K562 (cell line): ENCODE data around the gene COX10. TPM values are rescaled to one million over a fixed set of nuclear protein-coding genes. Genes with fewer than 3 reads are reported as not detected.
A peak's percentile ranks its signal among the peaks of the same experiment; 100 is the strongest.

Source experiments
- ATAC-seq: fragments of 200-7000 bp; cut with Tn5 transposase; 3 replicates; pipeline ENCODE4 v1.9.1; 2020; ENCODE audit warnings: moderate library complexity
- BruUV-seq: library from RNA; stranded (reverse); fragments of 400-500 nt; replicated peaks from 2 replicates; lab custom pipeline; 2021; lab: Mats Ljungman, UMichigan
- CTCF ChIA-PET: fragments of 300-600 bp; formaldehyde crosslinking; extraction: SDS; loops from one replicate; lab custom pipeline; 2021; ENCODE audit warnings: low intra/inter-chr PET ratio; lab: Yijun Ruan, JAX
- POLR2A ChIA-PET: fragments of 300-600, 350-650 bp; sonication (Branson Sonifier 250); formaldehyde crosslinking; extraction: SDS; loops from one replicate; lab custom pipeline; 2021; ENCODE audit warnings: antibody characterized with exemption, inconsistent platforms; lab: Yijun Ruan, JAX
- DNase-seq, 4 experiments: peaks; one replicate each; pipeline versions ENCODE4 v3.0.0 to v3.0.0-alpha.2; 2011 to 2018; ENCODE audit warnings: low spot score in 3 of 4, mixed read lengths in 3 of 4; ENCODE audit errors: extremely low read depth in 1 of 4
- FAIRE-seq: peaks from 2 replicates; lab custom pipeline; 2011; peaks lifted over from hg19 to GRCh38; lab: Jason Lieb, UNC
- H2AFZ ChIP-seq: 2 replicates; pipeline ENCODE4 v1.6.0; 2011; ENCODE audit warnings: low read depth, low read length, control low read depth, inconsistent platforms
- H3K27ac ChIP-seq: fragments of 200-600 bp; 3 replicates; pipeline ENCODE4 v1.8.0; 2011; ENCODE audit warnings: low read depth, mild to moderate bottlenecking, control low read depth, inconsistent platforms, low read length, moderate library complexity, mixed read lengths; ENCODE audit errors: extremely low read depth
- H3K27me3 ChIP-seq, 2 experiments: fragments of 300-600 bp in 1 of 2; 2 replicates in 1 of 2; 3 replicates in 1 of 2; pipeline versions ENCODE4 v1.6.0 to v1.8.0; 2011; ENCODE audit warnings: inconsistent platforms in 2 of 2, low read length in 2 of 2, mild to moderate bottlenecking in 1 of 2, mixed read lengths in 1 of 2, moderate library complexity in 1 of 2; ENCODE audit not compliant: control insufficient read depth in 2 of 2, insufficient read depth in 2 of 2
- H3K36me3 ChIP-seq: fragments of 300-600 bp; 3 replicates; pipeline ENCODE4 v1.8.0; 2011; ENCODE audit warnings: mild to moderate bottlenecking, low read length, inconsistent platforms; ENCODE audit not compliant: control insufficient read depth, insufficient read depth
- H3K4me1 ChIP-seq, 2 experiments: fragments of 200-600 bp in 1 of 2; replicated peaks in 1 of 2; 2 replicates in 1 of 2; 3 replicates in 1 of 2; pipeline versions ENCODE4 v1.5.1 to v1.8.0; 2011; ENCODE audit warnings: inconsistent platforms in 2 of 2, low read length in 2 of 2, mild to moderate bottlenecking in 1 of 2, mixed read lengths in 1 of 2, moderate library complexity in 1 of 2; ENCODE audit not compliant: control insufficient read depth in 2 of 2, insufficient read depth in 2 of 2
- H3K4me2 ChIP-seq: 2 replicates; pipeline ENCODE4 v1.6.1; 2011; ENCODE audit warnings: low read length, control low read depth, inconsistent platforms, mixed read lengths; ENCODE audit not compliant: insufficient read depth
- H3K4me3 ChIP-seq: fragments of 200-600 bp; sonication (generic), shearing (Covaris generic); 2 replicates; pipeline ENCODE4 v1.5.1; 2016; ENCODE audit warnings: control low read depth, inconsistent platforms
- H3K79me2 ChIP-seq: fragments of 200-600 bp; 3 replicates; pipeline ENCODE4 v1.8.0; 2011; ENCODE audit warnings: low read length, inconsistent platforms; ENCODE audit not compliant: control insufficient read depth, insufficient read depth
- H3K9ac ChIP-seq, 2 experiments: 2 replicates each; pipeline versions ENCODE4 v1.6.0 to v1.6.1; 2011; ENCODE audit warnings: low read depth in 2 of 2, low read length in 2 of 2, control low read depth in 1 of 2, inconsistent platforms in 1 of 2, mild to moderate bottlenecking in 1 of 2, mixed read lengths in 1 of 2; ENCODE audit not compliant: insufficient read depth in 1 of 2
- H3K9me1 ChIP-seq: one replicate; pipeline ENCODE4 v1.6.0; 2011; ENCODE audit warnings: inconsistent platforms, mild to moderate bottlenecking, low read length, moderate library complexity; ENCODE audit not compliant: control insufficient read depth, insufficient read depth
- H3K9me3 ChIP-seq: replicated peaks from 2 replicates; pipeline ENCODE4 v1.5.1; 2011; ENCODE audit warnings: low read depth, low read length, inconsistent platforms; ENCODE audit not compliant: control insufficient read depth, insufficient read depth
- H4K20me1 ChIP-seq: replicated peaks from 2 replicates; pipeline ENCODE4 v1.6.1; 2011; ENCODE audit warnings: low read length, inconsistent platforms, mixed read lengths; ENCODE audit not compliant: control insufficient read depth, insufficient read depth
- C11orf30 ChIP-seq: fragments of 450-650 bp; IDR thresholded peaks from 2 replicates; pipeline ENCODE4 v1.6.1; 2016; ENCODE audit warnings: low read depth, mild to moderate bottlenecking
- GTF2F1 ChIP-seq: IDR thresholded peaks from 2 replicates; pipeline ENCODE4 v1.6.1; 2011; ENCODE audit warnings: low read depth, low read length, improper control_type of control experiment
- MAFG ChIP-seq: fragments of 450-650 bp; conservative IDR thresholded peaks from 2 replicates; pipeline ENCODE4 v1.6.1; 2016; ENCODE audit warnings: missing genetic modification characterization, missing compliant biosample characterization
- RBM25 ChIP-seq: fragments of 200-400 bp; formaldehyde crosslinking; IDR thresholded peaks from 2 replicates; pipeline ENCODE4 v1.6.1; 2018; ENCODE audit warnings: low read length, low read depth, moderate library complexity; ENCODE audit not compliant: severe bottlenecking
- ZNF316 ChIP-seq: fragments of 450-650 bp; IDR thresholded peaks from 2 replicates; pipeline ENCODE4 v1.6.1; 2016
- ZNF699 ChIP-seq: fragments of 250-450 bp; sonication (Bioruptor Pico); IDR thresholded peaks from 2 replicates; pipeline ENCODE4 v1.8.0; 2021; ENCODE audit warnings: mild to moderate bottlenecking, moderate library complexity; ENCODE audit not compliant: insufficient replicate concordance
- ZZZ3 ChIP-seq: fragments of 450-650 bp; IDR thresholded peaks from 2 replicates; pipeline ENCODE4 v1.6.1; 2016; ENCODE audit warnings: antibody characterized with exemption, mild to moderate bottlenecking, moderate library complexity
- WGBS: fragments of 100-300 bp; shearing (Covaris generic); methylation state at CpG from one replicate; pipeline ENCODE4 v1.1.6; 2016; ENCODE audit warnings: low coverage, mixed read lengths; ENCODE audit not compliant: insufficient coverage; ENCODE audit errors: missing lambda C conversion rate; 5-methylcytosine and 5-hydroxymethylcytosine counted together
- in situ Hi-C: fragments of 300-500 bp; cut with MboI; formaldehyde crosslinking; loops from 4 replicates; pipeline ENCODE4 v1.15.0; 2018; ENCODE audit warnings: inconsistent platforms, mixed read lengths
- intact Hi-C: fragments of 100-400 bp; cut with micrococcal nuclease; formaldehyde crosslinking; loops from 2 replicates; pipeline ENCODE4 v1.14.2; 2022
- polyA plus RNA-seq, 8 experiments: library from polyadenylated mRNA; depleted of rRNA in 4 of 8; stranded (reverse) in 5 of 8; unstranded in 3 of 8; fragments of >200 nt; fragmentation: Nextera tagmentation in 2 of 8; fragmentation: Illumina TruSeq in 1 of 8; extraction: Ambion mirVana in 2 of 8; extraction: Trizol in 1 of 8; gene quantifications; 2 replicates each; pipeline versions ENCODE4 v1.2.1 to v1.2.3, GENCODE V29; 2011 to 2014; ENCODE audit warnings: inconsistent platforms in 1 of 8, missing spikeins in 1 of 8
- total RNA-seq, 7 experiments: library from RNA; depleted of rRNA in 6 of 7; stranded (reverse); fragments of >200 nt in 6 of 7; fragmentation: Illumina TruSeq in 2 of 7; extraction: Trizol in 2 of 7; gene quantifications; 2 replicates each; pipeline versions ENCODE4 v1.2.1 to v1.2.3, GENCODE V29; 2011 to 2021; ENCODE audit warnings: low replicate concordance in 1 of 7

COX10 gene
- total and polyA plus RNA-seq, 9 of the 15 experiments (the other 6 are each of a cell fraction or from before 2014, with no cell fraction given): 10.3 to 26.4 (median 17.8) TPM

DNA sequence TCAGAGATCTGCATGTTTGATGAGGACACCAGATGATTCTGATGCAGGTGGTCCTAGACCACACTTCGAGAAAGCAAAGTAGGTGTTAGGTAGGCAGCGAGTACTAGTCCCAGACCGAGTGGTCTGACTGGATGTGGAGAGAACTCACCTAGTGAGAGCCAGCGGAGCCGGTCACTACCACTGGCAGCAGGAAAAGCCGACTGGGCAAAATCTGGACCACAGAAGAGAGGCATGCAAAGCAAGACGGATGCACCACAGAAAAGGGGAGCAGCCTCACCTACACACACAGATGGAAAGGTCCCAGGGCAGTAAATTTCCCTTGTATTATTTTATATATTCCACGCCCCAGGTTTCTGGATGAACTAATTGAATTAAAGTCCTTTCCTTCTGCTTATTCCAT is 13.5 kb downstream of the COX10 start:
- H3K4me2 ChIP-seq: no peak overlapping the region
- intact Hi-C loops (no loop called here), in situ Hi-C loops (no loop called here)
- H3K4me1 ChIP-seq: no peaks in the 10 kb centered on the region; a peak in 2 of 5 replicates
- H2AFZ ChIP-seq: no peak overlapping the region
- TF ChIP-seq C11orf30: peak; percentile 45
- no peak for TF ChIP-seq GTF2F1
- TF ChIP-seq ZNF316: peak; percentile 43; the same call in 1 of the 2 replicates
- TF ChIP-seq ZNF699 (CRISPR knock-in tag): no peak
- 0 out of 2 replicates have a peak, but pooled peaks have one; percentile 6 for TF ChIP-seq MAFG (tag)
- H4K20me1 ChIP-seq: 0 out of 2 replicates have a peak, but pooled peaks cover 4% of the 10 kb centered on the region
- no peak for ATAC-seq
- 94% methylated on average over 4 of the region's 8 CpGs for WGBS
- no peak overlapping the region for H3K9ac ChIP-seq
- no peak overlapping the region for H3K4me3 ChIP-seq
- no peaks in the 10 kb centered on the region for H3K27me3 ChIP-seq
- peaks cover 51% of the 10 kb centered on the region for H3K79me2 ChIP-seq
- H3K9me3 ChIP-seq: no peaks in the 10 kb centered on the region
- CTCF ChIA-PET: no interaction called here
- BruUV-seq: no TSS peak
- H3K9me1 ChIP-seq: no peaks in the 10 kb centered on the region
- no peak for DNase-seq
- POLR2A ChIA-PET: interaction anchor here (1.0 kb wide), 1 partner anchor 10 kb away, joined by 3 read pairs; no protein-coding TSS in a partner anchor
- no peak overlapping the region for H3K27ac ChIP-seq
- no peak for FAIRE-seq
- H3K36me3 ChIP-seq: peaks cover 36% of the 10 kb centered on the region; the same call in 2 of the 3 replicates

GRCh38 chr17:14084955-14085354 is 15.7 kb downstream of the COX10 start:
- H3K36me3 ChIP-seq: peaks cover 21% of the 10 kb centered on the region; the same call in 2 of the 3 replicates
- H3K9me3 ChIP-seq: no peaks in the 10 kb centered on the region
- H3K9ac ChIP-seq: no peak overlapping the region
- ChIA-PET CTCF (no interaction called here), POLR2A (no interaction called here)
- no peaks in the 10 kb centered on the region for H3K9me1 ChIP-seq
- no peak overlapping the region for H2AFZ ChIP-seq
- H4K20me1 ChIP-seq: 0 out of 2 replicates have a peak, but pooled peaks cover 4% of the 10 kb centered on the region
- in situ Hi-C loops: no loop called here
- FAIRE-seq (no peak), DNase-seq (no peak), ATAC-seq (no peak)
- intact Hi-C loops: no loop called here
- no peak overlapping the region for H3K27ac ChIP-seq
- 97% methylated on average over 2 of the region's 2 CpGs for WGBS
- no peak overlapping the region for H3K4me3 ChIP-seq
- H3K27me3 ChIP-seq: no peaks in the 10 kb centered on the region
- peaks cover 58% of the 10 kb centered on the region for H3K79me2 ChIP-seq
- TF ChIP-seq ZZZ3 (no peak), RBM25 (peak; percentile 59)
- TF ChIP-seq, all 486 proteins: peak for 1
- no TSS peak for BruUV-seq
- Histone ChIP-seq H3K4me2 (no peak overlapping the region), H3K4me1 (no peaks in the 10 kb centered on the region; a peak in 1 of 5 replicates)
